GM23338 (cell line): ENCODE results near the gene SYNPO2. TPM values are rescaled to one million over a fixed set of nuclear protein-coding genes. Genes with fewer than 3 reads are reported as not detected.

ENCODE experiments used
- ATAC-seq: fragments of 200-7000 bp; cut with Tn5 transposase; 3 replicates; pipeline ENCODE4 v1.9.1; 2020
- DNase-seq: peaks from one replicate; pipeline ENCODE4 v3.0.0-alpha.2; 2015; ENCODE audit warnings: low spot score
- H2AFZ ChIP-seq: fragments of 200-600 bp; sonication (generic); 2 replicates; pipeline ENCODE4 v1.8.0; 2016; ENCODE audit warnings: antibody characterized with exemption, mild to moderate bottlenecking, moderate library complexity
- H3F3A ChIP-seq: fragments of 200-600 bp; sonication (generic); replicated peaks from 2 replicates; pipeline ENCODE4 v1.8.0; 2017; ENCODE audit warnings: antibody characterized with exemption, mixed run types, low read depth
- H3K27ac ChIP-seq: fragments of 200-600 bp; sonication (generic); 2 replicates; pipeline ENCODE4 v1.6.1; 2016; ENCODE audit warnings: low read depth
- H3K27me3 ChIP-seq: fragments of 200-600 bp; sonication (generic); 2 replicates; pipeline ENCODE4 v1.8.0; 2016; ENCODE audit warnings: mild to moderate bottlenecking, mixed run types, moderate library complexity; ENCODE audit not compliant: insufficient read depth
- H3K36me3 ChIP-seq: fragments of 200-600 bp; sonication (generic); 2 replicates; pipeline ENCODE4 v1.8.0; 2016; ENCODE audit warnings: mild to moderate bottlenecking; ENCODE audit not compliant: insufficient read depth
- H3K4me1 ChIP-seq: fragments of 200-600 bp; sonication (generic); 2 replicates; pipeline ENCODE4 v1.8.0; 2016; ENCODE audit warnings: mild to moderate bottlenecking, moderate library complexity; ENCODE audit not compliant: insufficient read depth
- H3K4me2 ChIP-seq: fragments of 200-600 bp; sonication (generic); 2 replicates; pipeline ENCODE4 v1.7.1; 2017; ENCODE audit warnings: mixed run types
- H3K4me3 ChIP-seq: fragments of 200-600 bp; sonication (generic); 2 replicates; pipeline ENCODE4 v1.6.1; 2016; ENCODE audit warnings: mixed run types
- H3K79me2 ChIP-seq: fragments of 200-600 bp; sonication (generic); replicated peaks from 2 replicates; pipeline ENCODE4 v1.8.0; 2017; ENCODE audit warnings: mild to moderate bottlenecking; ENCODE audit not compliant: insufficient read depth
- H3K9me2 ChIP-seq: fragments of 200-600 bp; sonication (generic); 2 replicates; pipeline ENCODE4 v1.8.0; 2017; ENCODE audit not compliant: insufficient read depth
- H4K20me1 ChIP-seq: fragments of 200-600 bp; sonication (generic); replicated peaks from 2 replicates; pipeline ENCODE4 v1.8.0; 2017; ENCODE audit warnings: mild to moderate bottlenecking; ENCODE audit not compliant: insufficient read depth
- H3K27ac Mint-ChIP-seq: 2 replicates; pipeline ENCODE4 v1.8.0; 2020; ENCODE audit warnings: inconsistent platforms, mild to moderate bottlenecking, moderate library complexity, mixed read lengths
- H3K27me3 Mint-ChIP-seq: 3 replicates; pipeline ENCODE4 v1.8.0; 2022; ENCODE audit warnings: low read depth, mild to moderate bottlenecking, moderate library complexity, mixed read lengths, inconsistent platforms; ENCODE audit not compliant: insufficient read depth, poor library complexity
- H3K36me3 Mint-ChIP-seq: 3 replicates; pipeline ENCODE4 v1.8.0; 2021; ENCODE audit warnings: low read depth, mild to moderate bottlenecking, inconsistent platforms, moderate library complexity, mixed read lengths
- H3K4me1 Mint-ChIP-seq: 3 replicates; pipeline ENCODE4 v1.8.0; 2020; ENCODE audit warnings: mild to moderate bottlenecking, inconsistent platforms, mixed read lengths
- H3K4me3 Mint-ChIP-seq: 3 replicates; pipeline ENCODE4 v1.8.0; 2021; ENCODE audit warnings: moderate library complexity, mild to moderate bottlenecking, inconsistent platforms, mixed read lengths
- H3K9me3 Mint-ChIP-seq: 3 replicates; pipeline ENCODE4 v1.8.0; 2020; ENCODE audit warnings: moderate library complexity, mild to moderate bottlenecking, inconsistent platforms, mixed read lengths
- CREB1 ChIP-seq: fragments of 250-450 bp; sonication (Bioruptor Pico); IDR thresholded peaks from 2 replicates; pipeline ENCODE4 v1.5.0; 2020; ENCODE audit warnings: low read depth, mild to moderate bottlenecking, moderate library complexity
- CTCF ChIP-seq, 2 experiments: fragments of 200-600 bp in 1 of 2; sonication (generic) in 1 of 2; conservative IDR thresholded peaks; 2 replicates each; pipeline versions ENCODE4 v1.5.1 to v1.6.1; 2016 to 2017; ENCODE audit warnings: antibody characterized with exemption in 2 of 2, low read depth in 2 of 2, mild to moderate bottlenecking in 2 of 2, moderate library complexity in 1 of 2
- ETS1 ChIP-seq: IDR thresholded peaks from 2 replicates; pipeline ENCODE4 v1.6.1; 2016; ENCODE audit warnings: antibody characterized with exemption
- JUNB ChIP-seq: IDR thresholded peaks from one replicate; pipeline ENCODE4 v1.6.1; 2016; ENCODE audit warnings: antibody characterized with exemption; ENCODE audit not compliant: unreplicated experiment
- REST ChIP-seq: IDR thresholded peaks from one replicate; pipeline ENCODE4 v1.6.1; 2018; ENCODE audit warnings: antibody characterized with exemption; ENCODE audit not compliant: unreplicated experiment
- STAT1 ChIP-seq: IDR thresholded peaks from one replicate; pipeline ENCODE4 v1.6.1; 2016; ENCODE audit warnings: antibody characterized with exemption; ENCODE audit not compliant: unreplicated experiment
- ZNF114 ChIP-seq: fragments of 250-450 bp; sonication (Bioruptor Pico); IDR thresholded peaks from 2 replicates; pipeline ENCODE4 v1.5.0; 2020; ENCODE audit warnings: mild to moderate bottlenecking, moderate library complexity
- ZNF331 ChIP-seq: fragments of 250-450 bp; sonication (Bioruptor Pico); IDR thresholded peaks from 2 replicates; pipeline ENCODE4 v1.5.0; 2020; ENCODE audit warnings: low read depth, mild to moderate bottlenecking, moderate library complexity
- polyA plus RNA-seq: library from polyadenylated mRNA; unstranded; fragments of >200 nt; fragmentation: Nextera tagmentation; extraction: Ambion mirVana; gene quantifications from 2 replicates; pipeline ENCODE4 v1.2.1, GENCODE V29; 2016
- total RNA-seq: library from RNA; depleted of rRNA; stranded (reverse); fragments of >200 nt; shearing (Covaris generic); gene quantifications from 2 replicates; pipeline ENCODE4 v1.2.3, GENCODE V29; 2014

SYNPO2 gene
- total and polyA plus RNA-seq, 2 experiments from 2014 or later: 2.1 to 3.4 TPM

GRCh38 chr4:119039160-119039559, 150.5 kb downstream of the SYNPO2 start:
- Histone ChIP-seq H3F3A (no peaks in the 10 kb centered on the region), H3K4me2 (peak overlapping the region; percentile 17; the same call in 1 of the 2 replicates), H3K79me2 (no peaks in the 10 kb centered on the region), H2AFZ (no peak overlapping the region), H3K4me1 (peaks cover 64% of the 10 kb centered on the region), H3K27me3 (no peaks in the 10 kb centered on the region), H4K20me1 (no peaks in the 10 kb centered on the region), H3K27ac (no peak overlapping the region), H3K4me3 (no peak overlapping the region), H3K9me2 (no peaks in the 10 kb centered on the region), H3K36me3 (no peaks in the 10 kb centered on the region)
- no peak for ATAC-seq
- no peak overlapping the region for H3K27ac Mint-ChIP-seq
- H3K9me3 Mint-ChIP-seq: no peaks in the 10 kb centered on the region
- no peak for DNase-seq
- no peak overlapping the region for H3K4me3 Mint-ChIP-seq
- peaks cover 4% of the 10 kb centered on the region for H3K27me3 Mint-ChIP-seq
- H3K4me1 Mint-ChIP-seq: peaks cover 54% of the 10 kb centered on the region
- no peaks in the 10 kb centered on the region for H3K36me3 Mint-ChIP-seq
- no peak for TF ChIP-seq ZNF331
- TF ChIP-seq STAT1: no peak
- TF ChIP-seq CTCF (conservative IDR thresholded peaks at IDR 0.05; ENCODE audit: low read depth in 2 of 2): no peak
- TF ChIP-seq CREB1 (CRISPR knock-in tag): no peak

- Histone ChIP-seq H3K27ac (no peak overlapping the region), H3K4me2 (peak overlapping the region; percentile 17), H3K9me2 (no peaks in the 10 kb centered on the region), H3K36me3 (no peaks in the 10 kb centered on the region), H4K20me1 (no peaks in the 10 kb centered on the region), H3K27me3 (no peaks in the 10 kb centered on the region), H2AFZ (no peak overlapping the region), H3K4me1 (peaks cover 58% of the 10 kb centered on the region), H3K79me2 (no peaks in the 10 kb centered on the region), H3F3A (no peaks in the 10 kb centered on the region), H3K4me3 (no peak overlapping the region)
- TF ChIP-seq JUNB (no peak), ZNF114 (CRISPR knock-in tag) (no peak), CTCF (conservative IDR thresholded peaks at IDR 0.05; ENCODE audit: low read depth in 2 of 2) (peak; percentile 45 to 67), ETS1 (no peak), REST (no peak)
- DNase-seq (peak; percentile 79), ATAC-seq (peak; percentile 89)
- Mint-ChIP-seq H3K9me3 (no peaks in the 10 kb centered on the region), H3K4me3 (no peak overlapping the region), H3K27ac (no peak overlapping the region), H3K36me3 (no peaks in the 10 kb centered on the region), H3K4me1 (peaks cover 48% of the 10 kb centered on the region), H3K27me3 (peaks cover 2% of the 10 kb centered on the region)
These were observed 151.1 kb downstream of the SYNPO2 start for GRCh38 chr4:119039779-119040178.
